Testis (tissue), 3 donors: ENCODE measurements around the gene SMYD5. TPM values are rescaled to one million over a fixed set of nuclear protein-coding genes. Genes with fewer than 3 reads are reported as not detected.
A peak's percentile ranks its signal among the peaks of the same experiment; 100 is the strongest.
"Not testable (repeated sequence)": the region's sequence is repeated elsewhere in the genome, so short reads cannot be mapped to it uniquely, and the experiment has no call there.

Experiments used
- DNase-seq: peaks from one replicate; pipeline ENCODE4 v3.0.0-alpha.2; 2019
- H3K27ac ChIP-seq, 2 donors: fragments of 200-600 bp; sonication (generic); one replicate each; pipeline ENCODE4 v1.5.1; 2019
- H3K27me3 ChIP-seq: fragments of 200-600 bp; sonication (generic); one replicate; pipeline ENCODE4 v1.5.1; 2019
- H3K36me3 ChIP-seq: fragments of 200-600 bp; sonication (generic); one replicate; pipeline ENCODE4 v1.5.1; 2017; ENCODE audit warnings: low read depth; ENCODE audit errors: missing control alignments
- H3K4me1 ChIP-seq: fragments of 200-600 bp; sonication (generic); one replicate; pipeline ENCODE4 v1.5.1; 2019
- H3K4me3 ChIP-seq, 2 donors: fragments of 200-600 bp; sonication (generic); one replicate each; pipeline ENCODE4 v1.5.1; 2017 to 2019
- H3K9me3 ChIP-seq: fragments of 200-600 bp; sonication (generic); one replicate; pipeline ENCODE4 v1.5.1; 2017
- CTCF ChIP-seq, 3 experiments: fragments of 450-650 bp in 2 of 3; fragments of 200-600 bp in 1 of 3; sonication (generic) in 1 of 3; IDR thresholded peaks; one replicate each; pipeline ENCODE4 v1.5.1; 2016 to 2019; ENCODE audit warnings: antibody characterized with exemption in 3 of 3, mild to moderate bottlenecking in 2 of 3, moderate library complexity in 1 of 3
- POLR2A ChIP-seq: fragments of 450-650 bp; IDR thresholded peaks from one replicate; pipeline ENCODE4 v1.6.1; 2017; ENCODE audit warnings: antibody characterized with exemption, mild to moderate bottlenecking, moderate library complexity
- WGBS, 2 donors: methylation state at CpG; one replicate each; pipeline ENCODE4 v1.1.5; 2018; 5-methylcytosine and 5-hydroxymethylcytosine counted together
- intact Hi-C: fragments of 100-400 bp; cut with DNase I; formaldehyde crosslinking; loops from one replicate; pipeline ENCODE4 v1.15.1; 2023; ENCODE audit warnings: low total_unique reads
- polyA plus RNA-seq: library from polyadenylated mRNA; stranded (reverse); fragments of 350-450 nt; fragmentation: Illumina TruSeq; extraction: RNeasy Lipid Tissue Mini Kit (QIAGEN cat#74804); gene quantifications from one replicate; pipeline ENCODE4 v1.2.3, GENCODE V29; 2014; ENCODE audit warnings: low read depth, low replicate concordance; ENCODE audit not compliant: insufficient read depth
- total RNA-seq, 2 donors: library from RNA; depleted of rRNA; stranded (reverse); fragments of >200 nt; gene quantifications; one replicate each; pipeline ENCODE4 v1.2.3, GENCODE V29; 2016

Gene SMYD5
- total and polyA plus RNA-seq, 3 donors from 2014 or later: 36.4 to 58.2 (median 53.0) TPM

- intact Hi-C loops: no loop called here
- peak; percentile 81 for DNase-seq
- no peaks in the 10 kb centered on the region for H3K9me3 ChIP-seq
- no peaks in the 10 kb centered on the region for H3K27me3 ChIP-seq
- TF ChIP-seq CTCF (IDR thresholded peaks at IDR 0.05) (peak in 2 of 3 experiments; percentile 14 to 49), POLR2A (no peak)
- no peak overlapping the region for H3K27ac ChIP-seq
- 48 to 73% methylated on average over 13 to 17 of the region's 17 CpGs for WGBS, 2 donors
- no peak overlapping the region for H3K4me3 ChIP-seq
- no peaks in the 10 kb centered on the region for H3K4me1 ChIP-seq
- no peaks in the 10 kb centered on the region for H3K36me3 ChIP-seq
These were observed 46.4 kb downstream of the SMYD5 start for GRCh38 chr2:73260338-73260984.

- WGBS, 2 donors: 92 to 96% methylated on average over 4 of the region's 4 CpGs
- no peaks in the 10 kb centered on the region for H3K4me1 ChIP-seq
- no peaks in the 10 kb centered on the region for H3K36me3 ChIP-seq
- H3K4me3 ChIP-seq: no peak overlapping the region
- intact Hi-C loops: no loop called here
- no peaks in the 10 kb centered on the region for H3K27me3 ChIP-seq
- DNase-seq: no peak
- TF ChIP-seq CTCF (IDR thresholded peaks at IDR 0.05) (no peak), POLR2A (no peak)
- H3K9me3 ChIP-seq: no peaks in the 10 kb centered on the region
- no peak overlapping the region for H3K27ac ChIP-seq
These were observed 48.1 kb downstream of the SMYD5 start for GRCh38 chr2:73262108-73262651.

- not testable (repeated sequence) for H3K36me3 ChIP-seq
These were observed 48.8 kb downstream of the SMYD5 start for GRCh38 chr2:73262691-73263429.

GRCh38 chr2:73263540-73264331 is 49.7 kb downstream of the SMYD5 start:
- no peak overlapping the region for H3K4me3 ChIP-seq

More at GRCh38 chr2:73262691-73263429, 48.8 kb downstream of the SMYD5 start:
- H3K4me3 ChIP-seq, H3K27ac ChIP-seq, DNase-seq, intact Hi-C loops, H3K4me1 ChIP-seq, H3K27me3 ChIP-seq, H3K9me3 ChIP-seq: not testable (repeated sequence)
- 95 to 97% methylated on average over 14 to 18 of the region's 18 CpGs for WGBS, 2 donors

More at GRCh38 chr2:73263540-73264331, 49.7 kb downstream of the SMYD5 start:
- Histone ChIP-seq H3K27me3 (no peaks in the 10 kb centered on the region), H3K9me3 (no peaks in the 10 kb centered on the region), H3K4me1 (no peaks in the 10 kb centered on the region), H3K36me3 (no peaks in the 10 kb centered on the region), H3K27ac (no peak overlapping the region)
- TF ChIP-seq CTCF (IDR thresholded peaks at IDR 0.05): no peak
- intact Hi-C loops: no loop called here
- no peak for DNase-seq
- 92 to 97% methylated on average over 7 to 16 of the region's 16 CpGs for WGBS, 2 donors
